ENCODE results near the gene LRP1-AS.
"Not testable (repeated sequence)": the region's sequence is repeated elsewhere in the genome, so short reads cannot be mapped to it uniquely, and the experiment has no call there.

Gene LRP1-AS

DNA sequence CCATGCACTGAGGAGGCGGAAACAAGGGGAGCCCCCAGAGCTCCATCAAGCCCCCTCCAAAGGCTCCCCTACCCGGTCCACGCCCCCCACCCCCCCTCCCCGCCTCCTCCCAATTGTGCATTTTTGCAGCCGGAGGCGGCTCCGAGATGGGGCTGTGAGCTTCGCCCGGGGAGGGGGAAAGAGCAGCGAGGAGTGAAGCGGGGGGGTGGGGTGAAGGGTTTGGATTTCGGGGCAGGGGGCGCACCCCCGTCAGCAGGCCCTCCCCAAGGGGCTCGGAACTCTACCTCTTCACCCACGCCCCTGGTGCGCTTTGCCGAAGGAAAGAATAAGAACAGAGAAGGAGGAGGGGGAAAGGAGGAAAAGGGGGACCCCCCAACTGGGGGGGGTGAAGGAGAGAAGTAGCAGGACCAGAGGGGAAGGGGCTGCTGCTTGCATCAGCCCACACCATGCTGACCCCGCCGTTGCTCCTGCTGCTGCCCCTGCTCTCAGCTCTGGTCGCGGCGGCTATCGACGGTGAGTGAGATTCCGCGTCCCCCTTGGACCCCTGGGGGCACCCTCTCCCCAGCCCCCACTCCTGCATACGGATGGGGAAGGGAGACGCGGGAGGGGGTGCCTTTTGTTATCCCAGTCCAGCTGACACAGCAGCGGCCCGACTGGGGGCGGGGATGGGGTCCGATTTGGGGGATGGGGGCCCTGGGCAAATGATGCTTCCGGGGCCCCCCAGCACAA lies 18.7 kb downstream of the LRP1-AS start:
- ATAC-seq, result no peak
- no peaks in the 10 kb centered on the region for H3K27me3 Mint-ChIP-seq
- H3K27ac Mint-ChIP-seq, result peak overlapping the region; percentile 55
- H3K4me3 Mint-ChIP-seq, result peak overlapping the region; percentile 89
- H3K36me3 Mint-ChIP-seq, result peaks cover 3% of the 10 kb centered on the region
- peaks cover 26% of the 10 kb centered on the region for H3K4me1 Mint-ChIP-seq
- peaks cover 5% of the 10 kb centered on the region for H3K9me3 Mint-ChIP-seq

DNA sequence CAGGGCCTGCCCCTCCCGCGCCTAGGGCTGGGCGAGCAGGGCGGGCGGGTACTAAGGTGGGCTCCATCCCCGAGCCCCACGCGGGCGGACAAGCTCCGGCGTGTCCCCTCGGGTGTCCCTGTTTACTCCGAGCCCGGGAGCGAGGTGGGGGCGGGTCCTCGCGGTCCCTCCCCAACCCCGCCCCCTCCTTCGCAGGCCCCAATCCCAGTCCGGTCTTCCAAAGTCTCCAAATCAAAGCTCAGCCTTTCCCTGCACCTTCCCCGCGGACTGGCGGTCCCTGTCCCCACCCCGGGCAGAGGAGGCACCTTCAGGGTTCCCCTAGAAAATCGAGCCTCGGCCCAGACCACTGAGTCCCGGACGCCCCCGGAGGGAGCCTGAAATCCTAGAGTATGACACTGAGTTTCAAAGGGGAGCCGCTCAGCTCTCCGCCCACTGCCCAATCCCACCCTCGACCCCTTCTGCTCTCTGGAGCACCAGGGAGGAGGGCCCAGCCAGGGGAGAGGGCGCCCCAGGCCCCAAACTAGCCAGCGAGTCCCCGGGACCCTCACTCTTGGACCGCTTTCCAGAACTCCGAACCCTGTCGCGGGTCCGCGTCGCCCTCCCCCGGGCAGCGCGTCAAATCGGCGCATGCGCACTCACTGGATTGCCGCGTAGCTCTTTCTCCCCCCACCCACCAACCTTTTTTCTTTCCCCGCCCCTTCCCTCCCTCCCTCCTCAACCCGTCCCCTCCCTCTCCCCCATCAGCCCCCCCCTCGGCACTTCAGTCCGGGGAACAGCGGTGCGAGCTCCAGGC lies 19.5 kb downstream of the LRP1-AS start, which contains the start of gene LRP1:
TSS of gene LRP1 (plus strand) at position 758 of the 793 bp plus-strand sequence. CDS start 482 bp downstream, outside the sequence.
- peak; percentile 70 for ATAC-seq
- H3K4me3 Mint-ChIP-seq, result peak within 1 kb of the TSS; percentile 89
- H3K27me3 Mint-ChIP-seq, result no peaks in the 10 kb centered on the region
- H3K36me3 Mint-ChIP-seq, result peaks cover 5% of the 10 kb centered on the region
- peaks cover 26% of the 10 kb centered on the region for H3K4me1 Mint-ChIP-seq
- peak within 1 kb of the TSS; percentile 55 for H3K27ac Mint-ChIP-seq
- peaks cover 6% of the 10 kb centered on the region for H3K9me3 Mint-ChIP-seq

DNA sequence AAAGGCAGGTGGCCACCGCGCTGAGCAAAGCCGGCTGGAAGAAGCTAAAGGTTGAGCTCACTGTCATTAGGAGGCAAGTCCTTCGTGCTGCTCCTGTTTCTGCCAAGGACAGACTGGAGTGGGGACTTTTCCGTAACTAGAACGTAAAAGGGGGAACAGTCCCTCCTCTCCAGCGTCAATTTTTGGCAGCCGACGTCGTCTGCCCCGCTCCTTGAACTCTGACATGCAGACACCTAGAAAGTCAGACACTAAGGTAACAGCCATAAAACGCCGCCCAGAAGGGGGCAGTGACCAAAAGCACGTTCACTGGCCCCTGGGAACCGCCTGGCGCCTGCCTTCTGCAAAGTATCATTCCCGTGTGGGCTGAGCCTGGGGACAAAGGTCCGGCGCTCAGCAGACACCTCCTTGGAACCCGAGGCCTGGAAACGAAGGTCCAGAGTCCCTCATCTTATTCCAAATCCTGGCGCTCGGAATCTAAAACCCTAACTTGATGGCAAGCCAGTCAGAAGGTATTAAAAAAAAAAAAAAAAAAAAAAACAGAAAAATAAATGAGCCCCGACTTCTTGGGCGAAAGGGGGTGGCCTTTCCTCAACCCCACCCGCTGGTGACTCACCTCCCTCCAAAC lies 20.2 kb downstream of the LRP1-AS start:
- peak; percentile 44 for ATAC-seq
- Mint-ChIP-seq H3K4me1 (peaks cover 26% of the 10 kb centered on the region), H3K9me3 (peaks cover 6% of the 10 kb centered on the region), H3K36me3 (peaks cover 5% of the 10 kb centered on the region), H3K4me3 (peak overlapping the region; percentile 89), H3K27me3 (no peaks in the 10 kb centered on the region), H3K27ac (peak overlapping the region; percentile 55)

DNA sequence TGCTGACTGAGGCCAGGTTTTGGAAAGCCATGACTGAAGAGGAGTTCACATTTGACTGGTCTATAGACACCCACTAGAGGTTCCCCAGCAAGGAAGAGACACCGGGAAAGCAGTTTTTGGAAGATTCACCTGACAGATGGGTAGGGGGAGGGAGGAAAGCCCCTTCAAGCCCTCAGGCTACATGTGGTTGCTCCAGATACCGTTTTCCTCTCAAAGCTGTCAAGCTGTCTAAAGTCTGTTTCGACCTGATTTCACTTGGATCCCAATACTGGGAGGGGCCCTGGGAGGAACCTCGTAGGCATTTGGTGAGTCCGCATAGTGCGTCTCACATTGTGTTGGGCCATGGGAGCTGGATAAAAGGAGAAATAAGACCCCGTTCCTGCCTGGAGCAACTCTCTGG lies 20.9 kb downstream of the LRP1-AS start:
- H3K4me1 Mint-ChIP-seq, result peaks cover 22% of the 10 kb centered on the region
- no peak overlapping the region for H3K27ac Mint-ChIP-seq
- no peak overlapping the region for H3K4me3 Mint-ChIP-seq
- H3K27me3 Mint-ChIP-seq, result no peaks in the 10 kb centered on the region
- peaks cover 5% of the 10 kb centered on the region for H3K36me3 Mint-ChIP-seq
- ATAC-seq, result no peak
- peaks cover 6% of the 10 kb centered on the region for H3K9me3 Mint-ChIP-seq

DNA sequence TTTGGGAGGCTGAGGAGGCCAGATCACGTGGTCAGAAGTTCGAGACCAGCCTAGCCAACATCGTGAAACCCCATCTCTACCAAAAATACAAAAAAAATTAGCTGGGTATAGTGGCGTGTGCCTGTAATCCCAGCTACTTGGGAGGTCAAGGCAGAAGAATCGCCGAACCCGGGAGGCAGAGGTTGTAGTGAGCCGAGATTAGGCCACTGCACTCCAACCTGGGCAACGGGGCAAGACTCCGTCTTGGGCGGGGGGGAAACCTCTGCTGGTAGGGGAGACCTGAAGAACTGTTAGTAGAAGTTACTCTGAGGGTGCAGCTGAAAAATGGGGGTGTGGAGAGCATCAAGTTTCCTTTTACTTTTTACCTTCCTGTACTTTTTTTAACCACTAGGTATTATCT lies 21.4 kb downstream of the LRP1-AS start:
- no peak overlapping the region for H3K27ac Mint-ChIP-seq
- peaks cover 5% of the 10 kb centered on the region for H3K36me3 Mint-ChIP-seq
- no peak for ATAC-seq
- H3K9me3 Mint-ChIP-seq, result peaks cover 6% of the 10 kb centered on the region
- H3K4me3 Mint-ChIP-seq, result no peak overlapping the region
- H3K27me3 Mint-ChIP-seq, result no peaks in the 10 kb centered on the region
- peaks cover 17% of the 10 kb centered on the region for H3K4me1 Mint-ChIP-seq

DNA sequence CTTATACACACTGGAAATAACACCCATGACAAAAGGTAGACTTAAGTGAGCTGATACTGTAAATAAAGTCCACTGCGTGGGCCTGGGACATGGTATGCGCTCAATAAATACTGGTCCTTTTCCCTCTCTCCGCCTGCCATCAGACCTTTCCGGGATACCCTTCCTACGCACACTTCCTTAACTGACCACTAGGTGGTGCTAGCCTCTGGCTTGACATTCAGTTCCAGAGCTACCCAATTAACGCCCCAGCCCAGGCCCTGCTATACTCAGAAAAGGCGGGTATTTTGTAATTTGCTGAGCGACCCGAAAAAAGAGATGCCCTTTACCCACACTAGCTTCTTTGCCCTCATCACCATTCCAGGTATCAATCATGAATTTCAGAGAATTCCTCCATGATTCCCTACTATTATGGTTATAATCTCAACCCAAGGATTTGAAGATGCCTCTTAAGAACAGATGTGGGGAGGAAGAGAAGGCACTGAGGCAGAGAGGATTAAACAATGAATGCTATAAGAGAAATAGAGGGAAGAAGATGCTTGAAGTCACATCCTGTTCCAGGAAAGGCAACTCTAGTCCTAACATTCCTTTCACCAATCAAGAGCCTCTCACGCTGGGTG lies 23.1 kb downstream of the LRP1-AS start:
- H3K36me3 Mint-ChIP-seq, result peaks cover 5% of the 10 kb centered on the region
- H3K27ac Mint-ChIP-seq, result no peak overlapping the region

DNA sequence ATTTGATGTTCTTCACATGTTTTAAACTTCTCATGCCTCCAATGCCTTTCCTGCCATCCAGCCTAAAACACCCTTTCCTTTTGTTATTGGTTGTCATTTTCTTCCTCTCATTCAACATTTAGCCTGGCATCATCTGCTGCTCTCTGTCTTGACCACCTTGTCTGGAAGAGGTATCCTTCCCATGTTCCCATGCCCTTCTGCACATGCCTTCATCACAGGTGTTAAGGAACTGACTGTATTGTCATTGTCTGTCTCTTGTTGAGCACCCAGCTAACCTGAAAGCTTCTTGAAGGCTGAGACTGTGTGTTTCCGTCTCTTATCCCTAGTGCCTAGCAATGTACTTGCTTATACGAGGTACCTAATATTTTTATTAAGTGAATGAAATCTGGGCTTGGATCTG lies 23.6 kb downstream of the LRP1-AS start:
- Mint-ChIP-seq H3K4me3 (no peak overlapping the region), H3K4me1 (peaks cover 16% of the 10 kb centered on the region), H3K27me3 (no peaks in the 10 kb centered on the region), H3K36me3 (peaks cover 5% of the 10 kb centered on the region), H3K27ac (no peak overlapping the region), H3K9me3 (peaks cover 6% of the 10 kb centered on the region)
- ATAC-seq, result no peak

More for the DNA sequence above, 23.1 kb downstream of the LRP1-AS start:
- peak; percentile 51 for ATAC-seq
- Mint-ChIP-seq H3K27me3 (no peaks in the 10 kb centered on the region), H3K4me3 (no peak overlapping the region), H3K4me1 (peaks cover 10% of the 10 kb centered on the region), H3K9me3 (peaks cover 6% of the 10 kb centered on the region)

DNA sequence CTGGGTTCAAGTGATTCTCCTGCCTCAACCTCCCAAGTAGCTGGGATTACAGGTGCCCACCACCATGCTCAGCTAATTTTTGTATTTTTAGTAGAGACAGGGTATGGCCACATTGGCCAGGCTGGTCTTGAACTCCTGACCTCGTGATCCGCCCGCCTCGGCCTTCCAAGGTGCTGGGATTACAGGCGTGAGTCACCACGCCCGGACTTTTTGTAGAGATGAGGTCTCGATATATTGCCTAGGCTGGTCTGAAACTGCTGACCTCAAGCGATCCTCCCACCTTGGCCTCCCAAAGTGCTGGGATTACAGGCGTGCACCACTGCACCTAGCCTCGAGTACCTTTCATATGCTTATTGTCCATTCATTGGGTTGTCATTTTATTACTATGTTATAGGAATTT lies 26.7 kb downstream of the LRP1-AS start:
- ATAC-seq, H3K27me3 Mint-ChIP-seq, H3K4me3 Mint-ChIP-seq, H3K36me3 Mint-ChIP-seq, H3K27ac Mint-ChIP-seq, H3K9me3 Mint-ChIP-seq: not testable (repeated sequence)
- peaks cover 22% of the 10 kb centered on the region for H3K4me1 Mint-ChIP-seq

DNA sequence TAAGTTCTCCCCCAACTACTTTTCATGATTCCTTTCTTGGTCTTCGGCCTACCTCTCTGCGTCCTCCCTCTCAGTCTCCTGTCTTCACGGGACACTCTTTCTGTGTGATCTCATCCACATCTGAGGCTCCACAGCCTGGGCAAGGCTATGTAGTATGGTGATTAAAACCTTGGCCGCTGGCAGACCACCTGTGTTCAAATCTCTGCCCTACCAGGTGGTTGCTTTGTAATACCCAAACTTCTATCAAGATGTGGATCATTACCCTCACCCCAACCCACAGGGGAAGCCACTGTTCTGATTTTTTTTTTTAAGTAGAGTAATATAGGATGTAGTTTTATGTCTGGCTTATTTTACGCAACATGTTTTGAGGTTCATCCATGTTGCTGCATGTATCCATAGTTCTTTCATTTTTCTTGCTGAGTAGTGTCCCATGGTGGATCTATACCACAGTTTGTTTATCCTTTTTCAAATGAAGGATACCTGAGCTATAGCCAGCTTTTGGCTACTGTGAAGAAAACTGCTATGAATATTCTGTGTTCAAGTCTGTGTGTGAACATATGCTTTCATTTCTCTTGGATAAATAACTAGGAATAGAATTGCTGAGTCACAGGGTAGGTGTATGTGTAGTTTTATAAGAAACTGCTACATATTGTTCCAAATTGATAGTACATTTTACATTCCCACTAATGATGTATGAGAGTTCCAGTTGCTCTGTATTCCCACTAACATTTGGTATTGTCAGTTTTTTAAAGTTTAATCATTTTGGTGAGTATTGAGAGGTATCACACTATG lies 27.9 kb downstream of the LRP1-AS start:
- H3K27ac Mint-ChIP-seq, result peak overlapping the region; percentile 60
- H3K9me3 Mint-ChIP-seq, result peaks cover 6% of the 10 kb centered on the region
- H3K27me3 Mint-ChIP-seq, result no peaks in the 10 kb centered on the region
- peaks cover 21% of the 10 kb centered on the region for H3K4me1 Mint-ChIP-seq
- ATAC-seq, result peak; percentile 80
- H3K36me3 Mint-ChIP-seq, result peaks cover 5% of the 10 kb centered on the region
- H3K4me3 Mint-ChIP-seq, result peak overlapping the region; percentile 24

DNA sequence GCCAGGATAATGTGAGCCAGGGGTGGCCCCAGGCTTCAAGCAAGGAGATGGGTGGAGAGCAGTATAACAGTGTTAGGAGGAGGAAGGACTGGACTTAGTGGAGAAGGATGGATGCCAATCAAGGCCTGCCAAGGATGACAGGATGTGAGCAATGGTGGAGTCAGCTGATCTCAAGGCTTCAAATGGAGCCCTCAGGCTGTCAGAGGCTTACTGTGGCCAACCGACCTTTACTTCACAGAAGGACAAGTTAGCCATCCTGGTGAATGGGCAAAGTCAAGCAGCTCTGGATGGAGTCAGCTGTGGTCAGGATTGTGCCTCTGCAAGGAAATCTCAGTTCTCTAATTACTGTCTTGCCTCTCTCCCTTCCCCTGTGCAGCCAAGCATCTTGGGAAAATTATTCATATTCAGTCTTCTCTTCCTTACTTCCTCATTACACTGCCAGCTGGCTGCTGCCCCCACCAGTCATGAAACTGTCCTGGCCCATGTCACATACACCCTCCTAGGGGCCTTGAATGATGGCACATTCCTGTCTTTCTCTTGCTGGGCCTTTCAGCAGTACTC lies 28.6 kb downstream of the LRP1-AS start:
- peaks cover 2% of the 10 kb centered on the region for H3K36me3 Mint-ChIP-seq
- peaks cover 15% of the 10 kb centered on the region for H3K4me1 Mint-ChIP-seq
- H3K9me3 Mint-ChIP-seq, result peaks cover 2% of the 10 kb centered on the region
- peak overlapping the region; percentile 60 for H3K27ac Mint-ChIP-seq
- no peak overlapping the region for H3K4me3 Mint-ChIP-seq
- ATAC-seq, result peak; percentile 88
- H3K27me3 Mint-ChIP-seq, result no peaks in the 10 kb centered on the region

DNA sequence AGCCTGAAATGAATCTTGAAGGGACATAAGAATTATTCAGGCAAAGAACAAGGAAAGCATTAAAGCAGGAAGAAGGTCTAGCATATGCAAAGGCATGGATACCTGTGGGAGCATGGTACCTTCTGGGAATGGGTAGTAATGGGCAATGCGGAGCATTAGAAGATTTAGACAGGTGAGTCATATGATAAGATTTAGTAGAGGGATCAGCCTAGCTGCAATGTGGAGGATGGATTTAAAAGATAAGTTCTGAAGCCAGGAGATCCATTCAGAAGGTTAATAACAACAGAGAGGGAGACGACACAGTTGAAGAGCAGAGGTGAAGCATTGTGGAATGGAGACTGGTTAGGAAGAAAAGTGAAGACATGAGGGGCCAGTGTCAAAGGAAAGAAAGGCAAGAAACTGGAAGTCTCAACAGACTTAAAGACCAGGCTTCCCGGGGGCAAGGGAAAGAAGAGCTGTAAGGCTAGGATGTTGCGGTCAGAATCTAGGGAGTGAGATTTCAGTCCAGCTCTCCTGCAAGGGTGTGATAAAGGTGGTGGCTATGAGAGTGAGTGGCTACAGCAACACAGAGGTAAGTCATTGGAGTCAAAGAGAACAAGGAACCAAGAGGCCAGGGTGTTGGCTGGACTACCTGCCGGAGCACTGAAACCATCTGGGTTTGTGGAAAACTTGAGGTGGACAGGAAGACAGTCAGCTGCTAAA lies 30.7 kb downstream of the LRP1-AS start:
- Mint-ChIP-seq H3K27ac (peak overlapping the region; percentile 1), H3K36me3 (no peaks in the 10 kb centered on the region), H3K4me1 (peaks cover 25% of the 10 kb centered on the region), H3K9me3 (no peaks in the 10 kb centered on the region), H3K4me3 (no peak overlapping the region), H3K27me3 (no peaks in the 10 kb centered on the region)
- no peak for ATAC-seq

DNA sequence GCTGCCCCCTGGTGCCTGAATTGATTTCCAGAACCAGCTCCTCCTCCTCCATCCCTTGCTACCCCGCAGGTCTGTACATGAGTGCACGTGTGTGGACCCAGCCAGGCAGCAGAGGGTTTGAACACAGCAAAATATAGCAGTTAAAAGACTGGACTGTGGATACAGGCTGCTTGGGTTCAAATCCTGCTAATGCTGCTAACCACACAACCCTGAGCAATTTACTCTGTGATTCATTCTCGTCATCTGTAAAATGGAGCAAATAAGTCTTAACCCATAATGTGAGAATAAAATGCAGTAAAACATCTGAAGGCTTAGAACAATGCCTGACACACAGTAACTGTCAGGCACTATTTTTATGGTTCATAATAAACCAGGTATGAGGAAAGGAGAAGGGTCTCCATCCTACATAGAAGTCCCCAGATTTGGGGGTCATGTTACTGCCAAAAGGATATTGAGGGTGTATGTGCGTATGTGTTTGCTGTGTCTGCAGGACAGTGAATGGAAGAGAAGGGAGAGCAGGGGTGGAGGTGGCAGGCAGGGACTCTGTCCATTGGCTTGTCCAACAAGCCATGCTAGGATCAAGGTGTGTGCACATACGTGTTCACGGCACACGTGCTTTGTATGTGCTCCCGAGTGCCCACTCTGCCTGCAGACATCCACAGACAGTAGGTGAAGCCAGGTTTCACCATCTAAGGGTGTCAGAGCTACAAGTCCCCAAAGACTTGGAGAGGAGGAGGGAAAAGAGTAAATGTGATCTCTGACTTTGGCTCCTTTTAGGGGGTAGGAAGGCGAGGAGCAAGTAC lies 34.7 kb downstream of the LRP1-AS start:
- Mint-ChIP-seq H3K27me3 (no peaks in the 10 kb centered on the region), H3K4me3 (peak overlapping the region; percentile 88), H3K27ac (peak overlapping the region; percentile 89), H3K36me3 (peaks cover 19% of the 10 kb centered on the region), H3K9me3 (no peaks in the 10 kb centered on the region), H3K4me1 (peaks cover 32% of the 10 kb centered on the region)
- ATAC-seq, result peak; percentile 80

Data from stimulated activated memory B cell treated with anti-CD40 and anti-IgM and Interleukin-4, amounts not matched to agents 10 μg/mL and 1 μg/mL and 100 μg/mL, for 72 hours (primary cell).